Activated CD8-positive, alpha-beta memory T cell treated with anti-CD3 and anti-CD28 coated beads for 48 hours (primary cell): ENCODE data around the gene C1QTNF2.

Experiments used
- DNase-seq, 3 experiments: peaks; one replicate each; pipeline ENCODE4 v3.0.0-alpha.2; 2020; ENCODE audit warnings: low read depth in 2 of 3, low spot score in 2 of 3

C1QTNF2 gene

DNA sequence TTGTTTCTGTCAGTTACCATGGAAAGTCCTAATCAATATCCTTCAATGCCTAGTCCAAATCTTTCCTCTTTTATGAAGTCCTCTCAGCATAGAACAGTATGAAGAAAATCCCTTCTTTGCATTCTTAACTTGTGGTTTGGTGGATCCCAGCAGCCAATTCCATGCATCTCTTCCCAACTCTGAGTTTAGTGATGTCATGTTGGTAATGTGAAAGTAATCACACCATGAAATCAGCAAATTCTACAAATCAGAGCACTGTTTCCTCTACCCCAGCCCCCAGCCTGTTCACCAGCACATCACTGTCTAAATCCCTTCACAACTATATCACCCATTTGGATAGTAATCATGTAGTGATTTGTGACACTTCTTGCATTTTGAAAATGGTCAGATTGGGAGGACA is 4.7 kb upstream of the C1QTNF2 start:
- DNase-seq, result no peak

DNA sequence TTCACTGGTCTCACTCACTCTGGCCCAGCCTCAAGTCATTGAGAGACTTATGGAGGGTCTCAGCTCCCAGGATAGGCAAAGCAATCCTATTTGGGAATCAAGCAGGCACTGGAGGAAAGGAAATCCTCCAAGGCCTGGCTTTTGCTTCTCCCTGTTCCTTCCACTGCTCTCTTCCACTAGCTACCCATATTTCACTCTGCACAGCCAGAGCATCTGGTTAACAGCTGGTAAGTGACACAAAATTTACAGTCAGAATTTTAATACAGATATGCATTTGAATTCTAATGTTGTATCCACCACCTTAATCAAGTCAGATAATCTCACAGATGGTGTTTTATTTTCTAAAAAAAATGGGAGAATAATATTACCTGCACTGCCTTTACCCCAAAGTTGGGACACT is 868 bp upstream of the C1QTNF2 start:
- no peak for DNase-seq

DNA sequence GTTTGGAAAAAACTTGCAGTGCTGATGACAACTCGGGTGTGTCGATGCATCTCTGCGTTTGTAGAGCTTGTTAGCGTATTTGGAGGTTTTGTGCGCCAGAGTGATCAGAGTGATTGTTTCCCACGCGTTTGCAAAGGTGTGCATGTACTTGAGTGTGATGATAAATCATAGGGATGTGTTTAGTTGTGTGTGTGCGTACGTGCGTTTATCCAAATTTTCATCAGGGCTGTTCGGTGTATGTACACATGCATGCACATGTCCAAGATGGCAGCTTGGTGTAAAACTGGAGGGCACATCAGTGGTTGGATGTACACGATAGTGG is 248 bp upstream of the C1QTNF2 start:
- DNase-seq, result no peak

DNA sequence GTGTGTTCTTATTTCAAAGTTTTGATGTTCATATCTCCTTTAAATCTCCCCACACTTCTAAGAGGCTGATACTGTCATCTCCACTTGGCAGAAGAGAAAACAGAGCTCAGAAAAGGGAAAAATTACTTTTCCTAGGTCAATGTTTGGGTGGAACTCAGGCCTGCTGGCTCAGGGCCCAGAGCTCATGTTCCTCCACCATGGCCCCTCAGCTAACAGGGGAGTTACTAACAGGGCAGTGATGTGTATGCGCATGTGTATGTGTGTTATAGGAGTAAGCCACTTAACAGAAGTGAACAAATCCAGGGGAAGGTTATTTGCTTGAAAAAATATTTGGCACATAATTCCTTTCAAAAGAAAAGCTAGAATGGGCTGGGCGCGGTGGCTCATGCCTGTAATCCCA is 2.5 kb downstream of the C1QTNF2 start:
- DNase-seq, result no peak

DNA sequence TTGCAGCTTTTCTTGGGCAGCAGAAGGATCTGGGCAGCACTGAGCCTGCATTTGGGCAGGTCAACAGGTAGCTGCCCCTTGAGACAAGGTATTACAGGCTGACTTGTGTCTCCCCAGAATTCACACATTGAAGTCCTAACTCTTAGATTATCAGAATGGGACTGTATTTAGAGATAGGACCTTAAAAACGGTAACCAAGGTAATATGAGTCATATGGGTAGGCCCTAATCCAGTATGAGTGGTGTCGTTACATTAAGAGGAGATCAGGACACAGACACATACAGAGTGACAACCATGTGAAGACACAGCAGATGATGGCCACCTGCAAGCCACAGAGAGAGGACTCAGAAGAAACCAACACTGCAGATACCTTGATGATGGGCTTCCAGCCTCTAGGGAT is 3.2 kb downstream of the C1QTNF2 start:
- DNase-seq, result no peak

DNA sequence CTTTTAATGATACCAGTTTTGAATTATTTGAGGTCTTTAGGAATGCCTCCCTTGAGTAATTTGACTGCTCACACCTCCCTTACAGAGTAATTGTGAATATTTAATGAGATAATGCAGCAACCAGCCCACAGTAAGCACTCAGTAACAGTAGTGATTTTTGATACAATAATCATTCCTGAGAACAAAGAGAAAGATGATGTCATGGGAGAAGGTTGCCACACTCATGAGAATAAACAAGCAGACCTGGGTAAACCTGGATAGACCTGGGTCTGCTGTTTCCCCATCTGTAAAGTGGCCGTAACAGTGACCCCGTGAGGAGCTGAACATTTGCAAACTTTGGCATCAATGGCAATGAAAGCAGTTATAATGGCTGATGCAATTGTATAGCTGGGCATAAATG is 4.2 kb downstream of the C1QTNF2 start:
- no peak for DNase-seq

DNA sequence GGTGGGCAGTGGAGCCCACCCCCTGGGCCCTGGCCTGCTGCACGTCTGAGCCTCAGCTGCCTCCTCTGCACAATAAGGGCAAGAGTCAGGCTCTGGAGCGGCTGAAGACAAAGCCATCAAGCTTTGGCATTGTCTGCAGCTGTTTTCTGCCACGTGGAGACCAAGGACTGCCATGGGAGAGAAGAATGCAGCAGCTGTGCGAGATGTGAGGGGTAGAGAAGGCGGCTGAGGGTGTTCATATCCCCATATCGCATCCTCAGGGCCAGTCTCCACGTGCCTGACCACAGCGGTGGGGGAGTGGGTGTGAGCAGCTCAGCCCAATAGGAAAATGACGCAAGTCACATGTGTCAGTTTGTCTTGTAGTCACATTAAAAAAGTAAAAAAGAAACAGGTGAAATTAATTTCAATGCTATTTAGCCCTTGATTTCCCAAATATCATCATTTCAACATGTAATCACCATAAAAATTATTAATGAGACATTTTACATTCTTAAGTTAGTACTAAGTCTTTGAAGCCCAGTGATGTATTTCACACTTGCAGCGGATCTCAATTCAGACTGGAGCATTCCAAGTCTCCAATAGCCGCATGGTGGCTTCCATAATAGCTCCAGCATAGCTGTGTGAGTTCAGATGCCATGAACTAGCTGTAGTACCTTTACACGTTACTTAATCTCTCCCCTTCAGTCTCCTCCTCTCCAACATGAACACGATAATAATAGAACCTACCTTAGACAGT is 6.6 kb downstream of the C1QTNF2 start:
- no peak for DNase-seq

DNA sequence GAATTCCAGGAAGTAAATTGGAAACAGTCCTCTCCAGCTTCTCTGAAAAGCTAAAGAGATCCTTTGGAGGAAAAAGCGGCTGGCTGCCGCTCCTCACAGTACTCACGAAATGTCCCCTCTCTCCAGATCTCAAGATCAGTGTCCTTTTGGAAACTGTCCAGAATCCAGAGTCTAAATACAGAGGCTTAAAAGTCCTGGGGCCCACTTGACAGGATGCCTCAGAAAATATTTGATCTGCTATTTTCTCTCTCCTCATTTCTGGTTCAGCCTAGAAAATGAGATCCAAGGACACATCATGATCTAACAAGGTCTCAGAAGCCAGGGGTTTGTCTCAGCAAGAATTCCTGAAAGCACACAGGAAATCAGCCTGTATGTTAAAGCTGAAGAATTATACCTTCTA is 7.2 kb downstream of the C1QTNF2 start:
- DNase-seq, result no peak

DNA sequence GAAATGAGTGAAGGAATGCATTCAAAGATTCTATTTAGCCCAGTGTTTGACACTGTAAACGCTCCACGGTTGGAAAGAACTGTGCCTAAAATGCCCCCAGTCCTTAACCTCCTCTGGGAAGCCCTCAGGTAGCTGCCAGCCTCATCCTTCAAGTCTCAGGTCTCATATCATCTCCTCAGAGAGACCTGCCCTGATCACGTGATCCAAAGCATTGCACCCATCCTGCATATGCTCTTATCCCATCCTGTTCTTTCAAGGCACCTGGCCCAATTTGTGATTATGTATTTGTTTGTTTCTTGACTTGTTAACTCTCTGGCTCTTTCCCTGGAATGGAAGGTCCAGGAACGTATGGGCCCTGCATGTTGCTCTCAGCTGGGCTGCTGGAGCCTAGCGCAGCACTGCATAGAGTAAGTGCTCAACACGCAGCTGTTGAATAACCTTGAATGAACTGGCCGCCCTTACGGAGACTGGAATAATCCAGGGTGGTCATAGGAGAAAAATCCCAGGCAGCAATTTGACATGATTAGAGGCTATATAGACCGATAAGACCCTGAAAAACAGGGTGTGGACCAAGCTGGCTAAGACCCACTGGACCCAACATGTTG is 8.7 kb downstream of the C1QTNF2 start:
- DNase-seq, result no peak

DNA sequence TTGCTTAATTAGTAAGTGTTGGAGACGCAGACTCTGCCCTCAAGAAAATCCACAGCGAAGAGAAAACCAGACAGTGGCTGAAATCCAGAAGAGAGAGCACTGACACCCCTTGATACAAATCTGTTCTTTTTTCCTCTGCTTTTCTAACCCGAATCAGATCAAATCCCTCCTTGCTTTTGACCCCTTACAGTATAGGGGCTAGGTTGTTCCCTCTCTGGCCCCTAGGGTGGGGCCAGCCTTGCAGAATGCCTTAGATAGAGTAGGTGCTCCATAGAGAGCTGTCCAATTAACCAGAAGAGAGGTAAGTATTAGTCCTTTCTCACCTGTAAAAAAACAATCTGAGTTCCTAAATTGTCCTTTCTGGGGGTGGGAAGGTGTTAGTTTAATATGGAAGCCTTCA is 10.1 kb downstream of the C1QTNF2 start:
- no peak for DNase-seq

DNA sequence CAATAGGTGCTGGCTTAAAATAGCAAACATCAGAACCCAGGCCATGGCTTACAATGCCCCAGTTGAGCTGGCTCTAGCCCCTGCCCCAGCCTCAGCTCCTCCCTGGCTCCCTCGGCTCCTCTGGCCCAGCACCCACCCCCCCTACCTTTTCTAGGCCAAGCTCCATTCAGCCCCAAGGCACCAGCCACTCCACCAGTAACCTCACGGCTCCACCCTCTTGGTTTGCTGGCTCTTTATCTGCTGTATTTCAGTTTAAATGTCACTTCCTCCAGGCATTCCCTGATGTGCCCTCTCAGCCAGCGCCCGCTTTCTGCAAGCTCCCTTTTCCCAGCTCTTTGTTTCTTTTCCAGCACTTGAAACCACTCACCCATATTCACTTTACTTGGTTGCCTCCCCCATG is 10.6 kb downstream of the C1QTNF2 start:
- no peak for DNase-seq

DNA sequence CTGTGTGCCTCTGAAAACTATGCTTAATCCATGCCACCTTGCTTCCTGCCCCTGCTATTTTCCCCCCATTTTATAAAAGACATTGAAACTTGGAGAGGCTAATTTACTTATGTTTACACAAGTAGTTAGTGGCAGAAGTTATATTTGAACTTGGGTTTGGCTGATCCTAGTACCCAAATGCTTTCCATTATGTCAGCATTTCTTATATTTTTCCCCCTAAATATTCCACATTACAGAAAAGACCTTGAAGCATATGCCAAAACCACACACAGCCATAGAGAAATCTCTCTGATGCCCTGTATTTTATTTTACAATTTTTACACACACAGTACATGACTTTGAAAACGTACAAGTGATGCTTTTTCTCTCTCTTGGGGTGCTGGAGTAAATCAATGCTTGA is 11.2 kb downstream of the C1QTNF2 start:
- no peak for DNase-seq

DNA sequence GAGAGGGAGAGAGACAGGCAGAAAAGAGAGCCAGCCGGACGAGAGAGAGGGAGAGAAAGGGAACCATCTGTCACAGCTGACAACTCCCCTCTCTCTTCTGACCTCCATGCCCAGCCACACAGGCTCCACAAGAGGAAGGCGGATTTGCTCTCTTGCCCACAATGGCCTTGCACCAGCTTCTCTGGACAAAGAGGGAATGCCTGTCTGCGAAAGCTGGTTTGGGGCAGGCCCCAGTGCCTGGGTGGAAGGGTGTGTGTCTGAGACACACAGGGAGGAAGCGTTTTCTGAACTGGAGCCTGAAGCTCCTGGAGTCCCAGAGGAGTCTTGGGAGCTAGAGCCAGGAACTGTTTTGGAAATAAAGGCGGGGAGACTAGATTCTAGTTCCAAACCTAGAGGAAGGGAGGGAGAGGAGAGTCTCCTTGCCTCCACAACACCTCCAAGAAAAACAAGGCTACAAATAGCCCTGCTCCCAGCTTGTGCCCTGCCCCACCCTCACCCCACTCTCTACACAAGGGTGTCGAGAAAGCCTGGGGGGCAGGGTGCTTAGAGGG is 12.5 kb downstream of the C1QTNF2 start:
- DNase-seq, result no peak

DNA sequence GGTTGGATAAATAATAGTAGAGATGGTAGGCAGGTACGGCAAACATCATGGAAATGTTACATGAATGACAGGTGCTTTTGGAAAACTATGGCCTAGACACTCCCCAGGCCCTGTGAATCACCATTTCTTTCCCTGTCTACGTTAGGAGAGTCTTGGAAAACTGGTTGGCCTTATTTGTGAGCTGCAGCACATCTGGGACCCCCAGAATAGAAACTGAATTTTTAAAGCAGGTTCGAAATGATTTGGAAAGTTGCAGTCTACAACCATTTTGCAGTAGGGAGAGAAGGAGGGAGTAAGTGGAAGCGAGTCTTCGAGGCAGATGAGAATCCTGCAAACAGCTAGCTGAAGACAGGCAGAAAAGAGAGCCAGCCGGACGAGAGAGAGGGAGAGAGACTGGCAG is 13.0 kb downstream of the C1QTNF2 start:
- no peak for DNase-seq

DNA sequence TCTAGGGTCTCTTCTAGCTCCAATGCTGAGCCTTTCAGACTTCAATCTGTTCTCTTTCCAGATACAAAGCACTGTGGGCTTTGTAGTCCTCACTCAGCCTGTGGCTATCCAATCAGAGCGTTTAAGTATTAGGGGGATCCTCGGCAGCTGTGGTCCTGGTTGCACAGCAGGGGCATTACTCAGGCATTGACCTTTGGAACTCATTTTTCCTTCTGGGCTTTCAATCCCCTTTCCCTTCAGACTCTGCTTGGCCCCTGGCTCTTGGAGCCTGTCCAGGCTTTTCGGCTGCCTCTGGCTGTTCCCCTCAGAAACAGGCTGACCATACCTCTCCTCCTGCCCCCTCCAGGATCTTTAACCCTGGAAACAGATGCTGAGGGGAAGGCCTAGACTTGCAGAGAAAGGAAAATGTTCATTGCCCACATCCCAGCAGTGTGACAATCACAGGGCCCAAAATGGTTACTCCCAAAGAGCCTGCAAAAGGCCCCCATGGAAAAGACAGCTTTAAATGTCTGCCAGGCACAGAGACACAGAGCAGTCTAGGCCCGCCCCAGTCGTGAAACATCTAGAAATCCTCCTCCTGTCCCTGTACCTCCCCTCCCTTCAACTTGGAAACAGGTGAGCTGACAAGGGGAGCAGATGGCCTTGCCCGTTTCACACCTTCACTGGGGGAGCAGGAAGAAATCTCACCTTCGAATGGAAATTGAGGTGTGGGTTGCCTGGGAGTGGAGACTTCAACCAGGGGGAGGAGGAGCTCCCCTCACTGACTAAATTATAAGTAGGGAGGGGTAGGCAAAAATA is 13.7 kb downstream of the C1QTNF2 start:
- DNase-seq, result no peak

DNA sequence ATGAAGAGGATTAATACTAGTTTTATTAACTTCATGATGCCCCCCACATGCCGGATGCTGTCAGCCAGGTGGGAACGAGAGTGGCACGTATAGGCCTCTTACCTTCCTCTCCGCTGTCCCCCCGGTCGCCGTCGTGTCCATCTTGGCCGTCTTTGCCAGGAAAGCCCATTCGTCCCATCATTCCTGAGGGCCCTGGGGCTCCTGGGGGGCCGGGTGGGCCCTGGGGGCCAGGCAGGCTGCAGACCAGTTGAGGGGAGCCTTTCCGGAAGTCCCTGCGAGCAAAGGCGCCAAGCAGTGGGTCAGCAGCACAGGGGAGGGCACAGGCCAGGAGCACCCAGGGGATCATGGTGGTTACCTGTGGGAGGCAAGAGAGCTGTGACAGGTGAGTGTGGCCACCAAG is 15.8 kb downstream of the C1QTNF2 start:
- no peak for DNase-seq

DNA sequence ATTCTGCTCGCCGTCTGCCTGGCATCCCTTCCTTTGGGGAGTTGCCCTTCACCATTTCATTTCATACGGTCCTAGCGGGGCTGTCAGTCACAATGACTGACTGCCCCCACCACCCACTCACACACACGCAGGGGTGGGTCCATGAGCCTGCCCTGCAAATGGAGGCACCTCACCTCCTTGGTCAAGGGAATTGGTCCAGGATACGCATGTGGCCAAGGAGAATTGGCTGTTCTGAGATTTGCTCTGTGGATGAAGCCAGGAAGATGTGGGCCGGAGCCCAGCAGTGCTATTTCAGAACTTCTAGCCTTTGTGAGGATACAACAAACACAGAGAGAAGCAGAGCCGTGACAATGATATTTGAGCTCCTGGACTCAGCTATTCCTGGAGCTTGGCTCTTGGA is 17.0 kb downstream of the C1QTNF2 start:
- DNase-seq, result no peak

DNA sequence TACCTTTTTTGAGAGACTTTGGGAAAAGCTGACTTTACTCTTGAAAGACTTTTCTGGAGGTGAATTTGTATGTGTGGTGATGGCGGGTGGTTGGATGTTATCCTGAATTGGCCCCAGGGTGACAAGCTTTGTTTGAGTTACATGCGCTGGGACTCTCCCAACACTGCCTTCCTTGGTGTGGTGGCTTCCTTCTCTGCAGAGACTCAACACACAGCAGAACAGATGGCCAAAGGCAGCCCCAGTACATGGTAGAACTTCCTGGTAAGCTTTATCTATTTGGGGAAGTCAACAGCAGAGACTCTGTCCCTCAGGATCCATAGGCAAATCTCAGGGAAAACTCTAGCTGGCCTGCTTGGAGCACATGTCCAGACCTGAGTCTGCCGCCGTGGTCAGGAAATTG is 18.1 kb downstream of the C1QTNF2 start:
- no peak for DNase-seq

DNA sequence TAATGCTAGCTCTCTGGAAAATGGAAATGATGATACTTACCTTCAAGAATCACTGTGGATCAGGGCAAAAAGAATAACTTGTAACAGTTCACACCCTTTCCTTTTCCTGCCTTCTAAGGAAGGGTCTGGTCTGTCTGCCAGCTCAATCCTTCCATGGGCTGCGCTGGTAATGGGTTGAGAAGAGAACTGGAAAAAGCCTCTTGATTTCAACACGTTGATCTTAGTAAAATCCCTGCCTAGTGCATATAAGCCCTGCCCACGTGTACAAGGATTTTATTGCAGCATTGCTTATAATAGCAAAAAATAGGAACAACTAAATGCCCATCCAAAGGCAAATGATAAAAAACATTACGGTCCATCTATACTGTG is 20.5 kb downstream of the C1QTNF2 start:
- DNase-seq, result no peak

DNA sequence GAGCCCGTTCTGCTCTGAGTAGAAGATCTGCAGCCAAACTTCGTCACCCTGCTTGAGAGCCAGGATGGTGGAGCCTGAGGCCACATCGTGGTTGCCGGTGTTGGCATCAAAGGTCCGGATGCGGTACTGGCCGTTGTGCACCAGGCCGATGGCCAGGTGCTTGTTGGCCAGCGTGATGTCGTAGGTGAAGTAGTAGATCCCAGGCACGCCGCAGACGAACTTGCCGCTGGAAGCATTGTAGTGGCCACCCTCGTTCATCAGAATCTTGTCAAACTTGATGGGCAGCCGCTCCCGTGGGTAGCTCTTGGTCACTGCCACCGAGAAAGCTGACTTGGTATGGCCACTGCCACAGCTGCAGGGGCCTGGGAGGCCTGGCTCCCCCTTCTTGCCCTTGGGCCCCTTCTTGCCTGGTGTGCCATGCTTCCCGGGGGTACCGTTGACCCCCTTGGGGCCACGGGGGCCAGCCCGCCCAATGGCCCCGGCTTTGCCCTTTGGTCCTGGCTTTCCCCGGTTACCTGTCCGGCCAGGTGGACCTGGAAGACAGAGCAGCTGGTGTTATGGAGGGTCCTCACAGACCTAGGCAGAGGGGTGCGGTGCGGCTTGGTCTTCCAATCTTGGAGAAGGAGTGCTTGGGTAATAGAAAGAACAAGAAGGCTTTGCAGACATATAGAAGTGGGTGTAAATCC is 21.0 kb downstream of the C1QTNF2 start:
- DNase-seq, result no peak

DNA sequence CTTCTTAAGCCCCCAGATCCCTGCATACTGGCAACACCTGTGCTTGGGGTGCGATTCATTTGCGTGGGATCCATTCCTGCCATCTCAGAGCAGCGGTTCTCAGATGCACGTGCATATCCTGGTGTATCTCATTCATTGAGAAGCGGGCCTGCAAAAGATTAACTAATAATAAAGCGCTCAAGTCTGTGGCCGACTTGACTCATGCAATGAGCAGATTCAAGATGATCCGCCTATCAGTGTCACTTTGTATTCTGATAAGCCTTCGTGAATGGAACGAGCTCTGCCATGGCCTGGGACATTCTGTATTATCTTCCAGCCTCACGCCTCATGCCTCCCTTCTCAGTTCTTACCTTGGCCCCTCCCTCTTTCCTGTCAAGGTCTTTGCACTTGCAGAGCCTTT is 22.3 kb downstream of the C1QTNF2 start:
- no peak for DNase-seq

DNA sequence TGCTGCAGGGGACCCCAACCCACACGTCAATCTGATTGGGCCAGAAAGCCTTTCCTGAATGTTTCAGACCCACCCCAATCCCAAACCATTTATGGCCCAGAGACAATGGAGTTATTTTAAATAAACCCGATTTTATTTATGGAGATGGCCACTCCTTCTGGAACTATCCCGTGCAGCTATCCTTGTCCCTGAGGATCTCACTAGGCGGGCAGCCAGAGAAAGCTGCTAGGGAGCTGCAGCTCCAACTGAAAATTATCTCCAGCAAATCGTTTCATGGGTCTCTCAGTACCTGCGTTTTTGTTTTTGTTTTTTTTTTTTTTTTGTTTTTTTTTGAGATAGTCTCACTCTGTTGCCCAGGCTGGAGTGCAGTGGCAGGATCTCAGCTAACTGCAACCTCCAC is 23.0 kb downstream of the C1QTNF2 start:
- no peak for DNase-seq
